NB4 (cell line): ENCODE data around the gene TMEM187.

Source experiments
- CTCF ChIP-seq: IDR thresholded peaks from one replicate; pipeline ENCODE4 v1.5.1; 2012; ENCODE audit warnings: low read depth, low read length
- MAX ChIP-seq: IDR thresholded peaks from 2 replicates; pipeline ENCODE4 v1.6.1; 2011; ENCODE audit warnings: low read depth, low read length
- MYC ChIP-seq: IDR thresholded peaks from 2 replicates; pipeline ENCODE4 v1.6.1; 2011; ENCODE audit warnings: low read depth, low read length
- POLR2A ChIP-seq: IDR thresholded peaks from 2 replicates; pipeline ENCODE4 v1.6.1; 2011; ENCODE audit warnings: mild to moderate bottlenecking; ENCODE audit not compliant: insufficient read length; ENCODE audit errors: extremely low read depth

DNA sequence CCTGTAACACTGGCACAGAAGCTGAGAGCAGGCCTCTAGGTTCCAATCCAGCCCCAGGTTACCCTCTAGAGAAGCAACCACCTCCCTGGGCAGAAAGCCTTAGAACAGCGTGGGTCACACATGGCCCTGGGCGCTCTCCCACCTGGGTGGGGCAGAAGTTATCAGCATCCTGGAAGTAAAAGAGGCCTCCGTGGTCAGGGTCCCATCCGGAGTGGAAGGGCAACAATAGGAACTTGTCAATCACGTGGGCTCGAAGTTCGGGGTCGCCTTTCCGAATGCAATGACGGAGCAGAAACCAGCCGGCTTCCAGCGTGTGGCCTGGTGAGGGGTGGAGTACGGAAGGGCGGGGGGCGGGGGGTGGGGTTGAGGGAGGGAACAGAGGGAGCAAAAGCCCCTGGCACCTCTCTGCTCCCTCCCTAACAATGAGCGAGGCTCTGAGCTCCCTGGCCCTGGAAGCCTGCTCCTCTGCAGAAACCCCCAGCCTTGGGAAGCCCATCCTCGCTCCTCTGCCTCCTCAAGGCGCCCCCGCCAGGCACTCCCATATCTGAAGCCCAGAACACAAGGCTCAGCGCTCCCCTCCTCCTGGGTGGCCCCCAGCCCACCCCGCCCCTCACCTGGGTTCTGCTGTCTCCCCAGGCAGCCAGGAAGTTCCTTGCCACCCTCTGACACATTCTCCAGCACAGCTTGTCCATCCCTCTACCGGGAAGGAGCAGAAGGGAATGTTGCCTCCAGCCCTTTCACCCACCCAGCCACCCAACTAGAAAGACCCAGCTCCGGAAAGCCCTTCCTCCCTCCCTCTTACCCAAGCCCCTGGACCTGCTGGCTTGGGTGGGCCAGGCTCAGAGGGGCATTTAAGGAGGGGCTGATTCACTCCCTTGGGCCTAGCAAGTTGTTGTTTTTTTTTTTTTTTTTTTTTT lies 31.0 kb upstream of the TMEM187 start:
- TF ChIP-seq CTCF (no peak), MAX (no peak), POLR2A (no peak), MYC (no peak)
